Uterus (tissue), 2 donors: ENCODE data around the gene FAM209B.

Experiments
- CTCF ChIP-seq, 4 experiments: fragments of 200-600 bp in 2 of 4; fragments of 450-650 bp in 2 of 4; sonication (generic) in 2 of 4; IDR thresholded peaks; one replicate each; pipeline ENCODE4 v1.5.1; 2016 to 2019; ENCODE audit warnings: antibody characterized with exemption in 4 of 4, mild to moderate bottlenecking in 2 of 4, moderate library complexity in 1 of 4
- POLR2A ChIP-seq, 2 donors: fragments of 450-650 bp; IDR thresholded peaks; one replicate each; pipeline ENCODE4 v1.6.1; 2016; ENCODE audit warnings: antibody characterized with exemption in 2 of 2, mild to moderate bottlenecking in 1 of 2, moderate library complexity in 1 of 2

DNA sequence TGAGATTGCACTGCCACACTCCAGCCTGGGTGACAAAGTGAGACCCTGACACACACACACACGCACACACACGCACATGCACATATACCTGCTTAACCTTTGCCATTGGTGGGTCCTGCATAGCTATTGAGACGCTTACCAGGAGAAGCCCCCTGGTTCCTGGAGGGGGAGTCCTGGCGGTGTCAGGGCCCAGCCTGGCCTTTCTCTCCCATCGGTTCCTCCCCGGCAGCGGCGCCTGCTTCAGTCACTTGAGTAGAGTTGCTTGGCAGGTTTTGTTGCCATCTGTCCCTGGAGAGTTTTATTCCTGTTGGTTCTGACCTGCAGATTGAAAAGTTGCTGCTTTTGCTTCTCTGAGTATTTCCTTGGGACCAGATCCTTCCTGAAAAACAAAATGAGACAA lies 29.1 kb upstream of the FAM209B start:
- TF ChIP-seq POLR2A (IDR thresholded peaks at IDR 0.05) (no peak), CTCF (IDR thresholded peaks at IDR 0.05) (no peak)
